DOHH2 (cell line): Measurements from ENCODE around the gene CWC27.

Experiments
- EZH2phosphoT487 ChIP-seq: fragments of 200-600 bp; sonication (generic); IDR thresholded peaks from 2 replicates; pipeline ENCODE4 v1.6.1; 2017; ENCODE audit warnings: borderline replicate concordance, mild to moderate bottlenecking, antibody characterized with exemption, low read length, moderate library complexity, mixed read lengths
- TF ChIP-seq, protein P1 (sequence below): fragments of 200-600 bp; sonication (generic); IDR thresholded peaks from one replicate; pipeline ENCODE4 v1.5.1; 2014; ENCODE audit warnings: antibody characterized with exemption, mild to moderate bottlenecking, low read depth, low read length; ENCODE audit not compliant: poor library complexity, severe bottlenecking

DNA sequence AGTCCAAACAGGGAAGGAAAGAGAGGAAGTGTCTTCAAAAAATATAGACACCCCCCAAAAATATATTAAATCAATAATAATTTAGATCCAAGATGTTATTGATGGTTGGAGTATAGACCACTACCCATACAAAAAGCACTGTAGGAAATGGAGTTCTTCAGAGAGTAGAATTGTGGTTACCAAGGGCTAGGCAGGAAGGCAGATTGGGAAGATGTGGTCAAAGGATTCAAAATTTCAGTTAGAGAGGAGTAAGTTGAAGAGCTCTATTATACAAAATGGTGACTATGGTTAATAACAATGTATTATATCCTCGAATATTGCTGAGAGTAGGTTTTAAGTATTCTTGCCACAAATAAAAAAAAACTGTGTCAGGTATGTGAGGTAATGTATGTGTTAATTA is 149.4 kb downstream of the CWC27 start:
- TF ChIP-seq, protein P1, sequence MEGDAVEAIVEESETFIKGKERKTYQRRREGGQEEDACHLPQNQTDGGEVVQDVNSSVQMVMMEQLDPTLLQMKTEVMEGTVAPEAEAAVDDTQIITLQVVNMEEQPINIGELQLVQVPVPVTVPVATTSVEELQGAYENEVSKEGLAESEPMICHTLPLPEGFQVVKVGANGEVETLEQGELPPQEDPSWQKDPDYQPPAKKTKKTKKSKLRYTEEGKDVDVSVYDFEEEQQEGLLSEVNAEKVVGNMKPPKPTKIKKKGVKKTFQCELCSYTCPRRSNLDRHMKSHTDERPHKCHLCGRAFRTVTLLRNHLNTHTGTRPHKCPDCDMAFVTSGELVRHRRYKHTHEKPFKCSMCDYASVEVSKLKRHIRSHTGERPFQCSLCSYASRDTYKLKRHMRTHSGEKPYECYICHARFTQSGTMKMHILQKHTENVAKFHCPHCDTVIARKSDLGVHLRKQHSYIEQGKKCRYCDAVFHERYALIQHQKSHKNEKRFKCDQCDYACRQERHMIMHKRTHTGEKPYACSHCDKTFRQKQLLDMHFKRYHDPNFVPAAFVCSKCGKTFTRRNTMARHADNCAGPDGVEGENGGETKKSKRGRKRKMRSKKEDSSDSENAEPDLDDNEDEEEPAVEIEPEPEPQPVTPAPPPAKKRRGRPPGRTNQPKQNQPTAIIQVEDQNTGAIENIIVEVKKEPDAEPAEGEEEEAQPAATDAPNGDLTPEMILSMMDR = no peak
- TF ChIP-seq EZH2phosphoT487 = no peak
